Activated CD8-positive, alpha-beta T cell treated with anti-CD3 and anti-CD28 coated beads, Interleukin-2, amount 10 ng/mL, durations not matched to agents 7 days and 5 days (primary cell): ENCODE data around the gene ENTHD1. TPM values are rescaled to one million over a fixed set of nuclear protein-coding genes. Genes with fewer than 3 reads are reported as not detected.

Experiments used
- ATAC-seq: fragments of 150-1000 bp; cut with Tn5 transposase; one replicate; pipeline ENCODE4 v1.10.0; 2021; ENCODE audit warnings: moderate library complexity
- CTCF ChIA-PET: fragments of 350-600 bp; sonication (Branson Sonifier 250); formaldehyde crosslinking; loops from one replicate; lab custom pipeline; 2021; ENCODE audit warnings: antibody characterized with exemption; lab: Charles Lee
- POLR2A ChIA-PET: fragments of 350-600 bp; sonication (Branson Sonifier 250); formaldehyde crosslinking; loops from one replicate; lab custom pipeline; 2021; ENCODE audit warnings: antibody characterized with exemption; lab: Charles Lee
- DNase-seq: peaks from one replicate; pipeline ENCODE4 v3.0.0-alpha.2; 2020
- H3K27ac Mint-ChIP-seq: one replicate; pipeline ENCODE4 v1.8.0; 2021; ENCODE audit warnings: mild to moderate bottlenecking, mixed read lengths
- H3K27me3 Mint-ChIP-seq: one replicate; pipeline ENCODE4 v1.8.0; 2021; ENCODE audit warnings: low read depth, mixed read lengths
- H3K36me3 Mint-ChIP-seq: one replicate; pipeline ENCODE4 v1.8.0; 2021; ENCODE audit warnings: low read depth, mixed read lengths
- H3K4me1 Mint-ChIP-seq: one replicate; pipeline ENCODE4 v1.8.0; 2021; ENCODE audit warnings: low read depth, mixed read lengths
- H3K4me3 Mint-ChIP-seq: one replicate; pipeline ENCODE4 v1.8.0; 2021; ENCODE audit warnings: mild to moderate bottlenecking, mixed read lengths
- H3K9me3 Mint-ChIP-seq: one replicate; pipeline ENCODE4 v1.8.0; 2022; ENCODE audit warnings: mixed read lengths; ENCODE audit not compliant: insufficient read depth
- total RNA-seq, 2 experiments: library from RNA; stranded (reverse); gene quantifications; one replicate each; pipeline ENCODE4 v1.2.3, GENCODE V29; 2021

ENTHD1 gene
- total RNA-seq, 2 experiments from 2014 or later: 0.11 TPM; not detected in 1

DNA sequence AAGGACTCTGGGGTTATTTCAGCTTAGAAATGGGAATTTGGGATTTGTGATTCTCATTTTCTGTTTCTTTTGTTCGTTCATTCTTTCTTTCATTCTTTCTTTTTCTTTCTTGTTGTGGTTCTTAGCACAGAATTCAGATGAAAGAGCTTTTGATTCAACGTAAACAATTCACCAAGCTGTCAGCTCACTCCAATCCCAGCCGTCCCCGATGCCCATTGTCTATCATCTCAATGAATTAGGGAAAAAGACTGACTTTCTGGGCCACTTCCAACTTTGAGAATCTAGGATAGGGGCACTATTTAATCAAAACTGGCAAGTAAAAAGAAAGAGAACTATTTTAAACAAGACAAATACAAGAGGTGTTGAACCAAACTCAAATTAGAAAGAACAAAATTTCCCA lies 41.6 kb upstream of the ENTHD1 start:
- Mint-ChIP-seq H3K9me3 (no peaks in the 10 kb centered on the region), H3K36me3 (peaks cover 73% of the 10 kb centered on the region), H3K27ac (peak overlapping the region; percentile 85), H3K4me3 (peak overlapping the region; percentile 68), H3K4me1 (peaks cover 73% of the 10 kb centered on the region), H3K27me3 (no peaks in the 10 kb centered on the region)
- ChIA-PET CTCF (interaction anchor here (0.7 to 4.3 kb wide), 10 partner anchors 8 to 401 kb away, joined by 3 to 79 read pairs (median 12); no protein-coding TSS in a partner anchor), POLR2A (interaction anchor here (0.7 to 1.7 kb wide), 6 partner anchors 8 to 30 kb away, joined by 3 to 5 read pairs (median 4); no protein-coding TSS in a partner anchor)
- DNase-seq (no peak), ATAC-seq (no peak)

DNA sequence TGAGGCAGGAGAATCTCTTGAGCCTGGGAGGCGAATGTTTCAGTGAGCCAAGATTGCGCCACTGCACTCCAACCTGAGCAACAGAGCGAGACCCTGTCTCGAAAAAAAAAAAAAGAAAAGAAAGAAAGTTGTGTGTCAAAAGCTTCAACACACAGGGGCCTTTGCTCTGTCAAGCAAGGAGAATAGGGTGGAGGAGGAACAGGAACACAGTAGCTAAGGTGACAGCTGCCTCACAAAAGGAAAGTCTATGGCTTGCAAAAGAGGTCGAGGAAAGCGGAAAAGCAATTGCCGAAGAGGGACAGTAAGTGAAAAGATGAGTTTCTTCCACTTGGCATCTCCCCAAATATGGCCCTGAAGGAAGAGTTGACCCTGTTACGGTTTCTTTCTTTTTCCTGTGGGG lies 40.2 kb upstream of the ENTHD1 start:
- Mint-ChIP-seq H3K4me1 (peaks cover 62% of the 10 kb centered on the region), H3K27me3 (no peaks in the 10 kb centered on the region)

DNA sequence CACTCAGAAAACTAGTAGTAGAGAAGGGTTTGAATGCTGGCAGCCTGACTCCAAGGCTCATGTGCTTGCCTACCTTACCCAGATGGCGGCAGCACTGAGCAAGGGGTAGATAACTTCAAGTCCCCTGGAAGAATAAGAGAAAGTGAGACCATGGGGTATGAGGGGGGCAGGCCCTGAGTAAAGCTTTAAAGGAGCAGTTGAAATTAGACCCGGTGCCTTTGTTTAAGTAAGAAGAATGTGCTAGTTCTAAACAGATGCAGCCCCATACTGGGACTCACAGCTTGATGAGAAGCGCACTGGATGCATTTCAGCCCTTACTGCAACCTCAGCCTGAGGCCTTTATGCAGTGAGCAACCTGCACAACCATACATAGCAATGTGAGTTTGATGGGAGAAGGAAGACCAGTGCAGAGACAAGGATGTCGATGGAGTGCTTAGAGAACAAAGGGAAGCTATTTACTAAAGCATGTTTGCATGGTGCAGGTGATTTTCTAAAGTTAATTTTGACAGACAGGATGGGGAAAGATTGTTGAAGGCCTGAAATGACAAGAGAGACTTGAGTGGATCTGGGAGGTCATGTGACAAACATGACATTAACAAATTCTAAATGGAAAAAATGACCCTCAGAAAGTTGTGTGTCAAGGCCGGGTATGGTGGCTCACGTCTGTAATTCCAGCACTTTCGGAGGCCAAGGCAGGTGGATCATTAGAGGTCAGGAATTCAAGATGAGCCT lies 39.5 kb upstream of the ENTHD1 start:
- H3K4me3 Mint-ChIP-seq: peak overlapping the region; percentile 68

More for the DNA sequence above, 40.2 kb upstream of the ENTHD1 start:
- H3K27ac Mint-ChIP-seq: peak overlapping the region; percentile 85
- no peak for DNase-seq
- ChIA-PET POLR2A (interaction anchor here (0.7 to 2.6 kb wide), 10 partner anchors 9 to 110 kb away, joined by 3 to 18 read pairs (median 7); partner anchors contain the start of gene TMA7B), CTCF (interaction anchor here (0.7 to 4.3 kb wide), 19 partner anchors 11 to 399 kb away, joined by 3 to 79 read pairs (median 10); partner anchors contain the start of genes GRAP2 and TMA7B)
- ATAC-seq: peak; percentile 29
- H3K36me3 Mint-ChIP-seq: peaks cover 63% of the 10 kb centered on the region
- H3K9me3 Mint-ChIP-seq: no peaks in the 10 kb centered on the region
- peak overlapping the region; percentile 68 for H3K4me3 Mint-ChIP-seq

DNA sequence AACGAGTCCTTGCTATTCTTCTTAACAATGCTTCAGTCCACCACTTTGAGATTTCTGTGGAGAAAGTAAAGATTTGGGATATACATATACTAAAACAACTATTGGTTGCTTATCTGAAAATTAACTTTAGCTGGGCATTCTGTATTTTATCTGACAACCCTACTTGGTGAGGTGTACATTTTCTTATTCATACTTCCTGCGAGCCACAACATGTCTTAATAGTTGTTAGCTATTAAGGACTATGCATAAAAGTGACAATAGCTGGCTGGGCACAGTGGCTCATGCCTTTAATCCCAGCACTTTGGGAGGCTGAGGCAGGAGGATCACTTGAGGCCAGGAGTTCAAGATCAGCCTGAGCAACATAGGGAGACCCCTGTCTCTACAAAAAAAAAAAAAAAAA lies 38.6 kb upstream of the ENTHD1 start:
- POLR2A ChIA-PET: interaction anchor here (0.8 to 2.6 kb wide), 6 partner anchors 8 to 26 kb away, joined by 4 to 18 read pairs (median 14); no protein-coding TSS in a partner anchor
- ATAC-seq (no peak), DNase-seq (no peak)
- Mint-ChIP-seq H3K27ac (no peak overlapping the region), H3K4me1 (peaks cover 46% of the 10 kb centered on the region), H3K4me3 (no peak overlapping the region), H3K27me3 (no peaks in the 10 kb centered on the region), H3K36me3 (peaks cover 48% of the 10 kb centered on the region), H3K9me3 (no peaks in the 10 kb centered on the region)
- CTCF ChIA-PET: interaction anchor here (0.6 to 4.3 kb wide), 22 partner anchors 9 to 416 kb away, joined by 3 to 79 read pairs (median 8); partner anchors contain the start of genes GRAP2 and TMA7B

More for the DNA sequence above, 39.5 kb upstream of the ENTHD1 start:
- ATAC-seq (peak; percentile 40), DNase-seq (peak; percentile 83)
- POLR2A ChIA-PET: interaction anchor here (0.7 to 2.6 kb wide), 10 partner anchors 9 to 111 kb away, joined by 3 to 18 read pairs (median 7); partner anchors contain the start of gene TMA7B
- CTCF ChIA-PET: interaction anchor here (0.7 to 4.3 kb wide), 26 partner anchors 10 to 415 kb away, joined by 3 to 79 read pairs (median 7); partner anchors contain the start of genes GRAP2 and TMA7B
- Mint-ChIP-seq H3K27me3 (no peaks in the 10 kb centered on the region), H3K9me3 (no peaks in the 10 kb centered on the region), H3K27ac (peak overlapping the region; percentile 85), H3K36me3 (peaks cover 57% of the 10 kb centered on the region), H3K4me1 (peaks cover 56% of the 10 kb centered on the region)

DNA sequence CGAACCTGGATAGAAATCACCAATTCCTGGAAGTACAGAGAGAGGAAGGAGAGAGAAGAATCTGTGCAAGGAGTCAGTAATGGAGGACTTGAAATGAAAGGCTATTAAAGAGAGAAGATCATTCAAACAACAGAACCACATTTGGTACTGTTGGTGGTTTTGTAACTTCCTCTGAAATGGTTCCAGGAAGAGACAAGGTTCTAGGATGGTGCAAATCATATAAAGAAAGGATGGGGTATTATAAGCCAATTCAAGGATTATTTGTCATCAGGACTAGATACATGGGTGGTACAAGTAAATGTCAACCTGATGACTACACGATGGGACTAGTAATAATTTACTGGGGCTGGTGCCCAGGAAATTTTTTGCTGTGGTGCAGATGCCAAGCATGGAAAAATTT lies 37.7 kb upstream of the ENTHD1 start:
- H3K4me3 Mint-ChIP-seq: no peak overlapping the region
- ChIA-PET CTCF (interaction anchor here (2.1 to 11.3 kb wide), 3 partner anchors 11 to 20 kb away, joined by 12 to 242 read pairs (median 15); no protein-coding TSS in a partner anchor), POLR2A (interaction anchor here (1.1 to 11.3 kb wide), 3 partner anchors 10 to 20 kb away, joined by 5 to 412 read pairs (median 15); no protein-coding TSS in a partner anchor)
- peaks cover 45% of the 10 kb centered on the region for H3K36me3 Mint-ChIP-seq
- H3K4me1 Mint-ChIP-seq: peaks cover 37% of the 10 kb centered on the region
- H3K9me3 Mint-ChIP-seq: no peaks in the 10 kb centered on the region
- DNase-seq: no peak
- H3K27me3 Mint-ChIP-seq: no peaks in the 10 kb centered on the region
- no peak overlapping the region for H3K27ac Mint-ChIP-seq
- peak; percentile 15 for ATAC-seq

DNA sequence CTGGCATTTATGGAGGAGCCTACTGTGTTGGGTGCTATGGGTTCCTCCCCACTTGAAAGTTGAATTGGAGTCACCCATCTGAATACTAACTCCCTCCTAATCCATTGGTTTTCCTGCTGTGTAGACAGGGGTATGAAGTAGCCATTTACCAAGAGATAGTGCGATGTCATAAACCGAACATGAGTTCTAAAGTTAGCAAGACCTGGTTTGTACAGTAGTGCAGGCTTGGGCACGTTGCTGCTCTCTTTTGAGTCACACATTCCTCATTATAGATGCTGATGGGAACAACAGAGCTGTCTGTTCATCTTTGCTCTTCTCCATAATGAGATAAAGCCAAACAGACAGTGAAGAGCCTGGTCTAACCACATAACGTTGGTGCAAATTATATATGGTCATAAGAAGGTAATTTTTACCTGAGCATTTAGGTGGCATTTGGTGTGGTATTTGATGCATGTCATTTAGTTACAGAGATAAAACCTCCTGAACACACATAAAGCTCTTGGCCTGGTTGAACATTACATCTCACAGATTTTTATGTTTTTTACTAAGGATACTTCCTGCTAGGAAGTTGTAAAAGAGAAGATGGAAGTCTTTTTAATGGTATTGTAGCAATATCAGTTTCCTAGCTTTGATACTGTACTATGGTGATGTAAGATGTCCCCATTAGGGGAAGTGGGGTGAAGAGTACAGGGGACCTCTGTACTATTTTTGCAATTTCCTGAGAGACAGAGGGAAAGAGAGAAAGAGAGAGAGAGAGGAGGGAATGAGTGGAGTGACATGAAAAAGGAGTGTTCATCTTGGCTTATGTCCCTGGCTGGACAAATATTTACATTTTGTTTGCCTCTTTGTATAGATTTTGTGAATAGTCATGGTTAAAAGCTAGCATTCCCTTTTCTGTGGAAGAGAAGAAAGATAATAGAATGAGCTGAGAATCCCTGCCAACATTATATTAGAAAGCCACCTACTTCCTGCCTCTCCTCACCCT lies 35.3 kb upstream of the ENTHD1 start:
- no peaks in the 10 kb centered on the region for H3K27me3 Mint-ChIP-seq
- ChIA-PET POLR2A (interaction anchor here (0.7 to 11.3 kb wide), 5 partner anchors 9 to 54 kb away, joined by 3 to 412 read pairs (median 7); no protein-coding TSS in a partner anchor), CTCF (interaction anchor here (0.9 to 11.3 kb wide), 13 partner anchors 8 to 394 kb away, joined by 3 to 242 read pairs (median 5); no protein-coding TSS in a partner anchor)
- H3K27ac Mint-ChIP-seq: no peak overlapping the region
- no peak for ATAC-seq
- peaks cover 35% of the 10 kb centered on the region for H3K4me1 Mint-ChIP-seq
- no peaks in the 10 kb centered on the region for H3K9me3 Mint-ChIP-seq
- peaks cover 45% of the 10 kb centered on the region for H3K36me3 Mint-ChIP-seq
- DNase-seq: no peak
- no peak overlapping the region for H3K4me3 Mint-ChIP-seq

DNA sequence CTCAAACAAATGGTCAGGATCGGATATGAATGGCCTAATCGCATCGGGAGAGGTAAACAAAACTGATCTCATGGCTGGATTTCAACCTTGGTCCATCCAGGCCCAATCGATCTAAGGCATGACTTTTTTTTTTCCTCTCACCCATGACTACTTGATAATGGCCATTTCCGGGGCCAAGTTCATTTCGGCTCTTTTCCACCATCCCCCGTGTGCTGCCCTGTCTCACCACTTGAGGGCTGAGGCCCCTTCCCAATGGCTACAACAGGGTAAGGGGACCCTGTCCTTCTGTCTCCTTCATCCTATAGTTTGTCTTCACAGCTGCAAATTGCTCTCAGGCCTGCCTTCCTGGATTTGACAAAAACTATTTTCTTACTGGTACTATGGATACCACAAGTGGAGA lies 34.0 kb upstream of the ENTHD1 start:
- ChIA-PET POLR2A (interaction anchor here (0.6 to 11.3 kb wide), 8 partner anchors 8 to 475 kb away, joined by 3 to 412 read pairs (median 6); partner anchors contain the start of gene GRAP2), CTCF (interaction anchor here (0.9 to 11.3 kb wide), 10 partner anchors 8 to 32 kb away, joined by 3 to 242 read pairs (median 6); no protein-coding TSS in a partner anchor)
- ATAC-seq (peak; percentile 31), DNase-seq (peak; percentile 65)
- H3K27ac Mint-ChIP-seq: no peak overlapping the region
- no peak overlapping the region for H3K4me3 Mint-ChIP-seq
- no peaks in the 10 kb centered on the region for H3K9me3 Mint-ChIP-seq
- peaks cover 44% of the 10 kb centered on the region for H3K36me3 Mint-ChIP-seq
- H3K4me1 Mint-ChIP-seq: peaks cover 34% of the 10 kb centered on the region
- no peaks in the 10 kb centered on the region for H3K27me3 Mint-ChIP-seq

DNA sequence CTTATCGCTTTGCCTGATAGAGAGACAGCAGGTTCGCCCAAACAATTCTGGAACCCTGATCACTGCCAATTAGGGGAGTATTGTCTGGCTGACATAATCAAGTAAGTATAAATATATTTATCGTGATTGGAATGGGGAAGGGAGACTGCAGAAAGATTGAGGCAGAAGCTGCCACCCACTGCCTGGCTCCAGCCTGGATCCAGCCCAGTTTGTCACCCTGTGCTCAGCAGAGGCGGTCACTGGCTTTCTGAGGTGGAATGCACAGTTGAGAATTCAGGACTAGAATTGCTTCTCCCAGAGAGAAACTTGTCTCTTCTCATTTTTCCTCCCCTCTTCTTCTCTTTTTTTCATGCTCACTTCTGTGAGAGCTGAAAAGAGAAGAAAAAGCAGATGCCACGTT lies 33.2 kb upstream of the ENTHD1 start:
- H3K36me3 Mint-ChIP-seq: peaks cover 47% of the 10 kb centered on the region
- no peak for DNase-seq
- H3K4me3 Mint-ChIP-seq: no peak overlapping the region
- CTCF ChIA-PET: interaction anchor here (1.1 to 11.3 kb wide), 10 partner anchors 9 to 97 kb away, joined by 3 to 242 read pairs (median 6); partner anchors contain the start of gene GRAP2
- POLR2A ChIA-PET: interaction anchor here (0.6 to 11.3 kb wide), 9 partner anchors 8 to 474 kb away, joined by 3 to 412 read pairs (median 5); partner anchors contain the start of gene GRAP2
- no peaks in the 10 kb centered on the region for H3K9me3 Mint-ChIP-seq
- ATAC-seq: no peak
- H3K4me1 Mint-ChIP-seq: peaks cover 41% of the 10 kb centered on the region
- no peak overlapping the region for H3K27ac Mint-ChIP-seq
- H3K27me3 Mint-ChIP-seq: no peaks in the 10 kb centered on the region

DNA sequence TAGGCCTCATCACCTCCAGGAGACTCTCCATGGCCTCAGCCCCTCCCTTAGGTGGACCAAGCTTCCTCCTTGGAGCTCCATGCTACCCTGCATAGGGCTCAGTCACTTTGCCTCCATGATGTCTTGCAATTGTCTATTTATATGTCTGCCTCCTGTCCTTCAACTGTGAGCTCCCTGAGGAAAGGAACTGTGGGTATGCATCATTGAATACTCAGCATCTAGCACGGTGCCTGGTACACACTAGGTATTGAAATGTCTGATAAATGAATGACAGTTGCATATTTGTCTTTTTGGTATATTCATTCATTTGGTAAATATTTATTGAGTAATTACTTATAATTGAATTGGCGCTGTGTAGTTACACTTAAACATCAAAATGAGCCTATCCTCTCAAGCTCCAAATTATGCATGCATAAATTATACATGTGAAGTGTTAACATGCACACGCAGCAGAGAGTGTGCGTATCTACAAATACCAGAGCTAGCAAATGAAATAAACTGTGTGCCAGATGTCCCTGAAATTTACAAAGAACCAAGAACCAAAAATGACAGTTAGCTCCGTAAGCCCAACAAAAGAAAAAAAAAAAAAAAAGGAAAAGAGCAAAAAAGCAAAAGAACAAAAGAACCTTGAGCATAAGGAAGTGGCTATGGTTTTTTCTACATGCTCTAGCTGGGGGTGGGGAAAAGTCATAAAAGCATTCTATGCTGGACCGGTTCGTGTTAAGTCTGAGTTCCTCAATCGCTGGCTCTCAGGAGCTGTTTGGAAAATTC lies 32.5 kb upstream of the ENTHD1 start:
- POLR2A ChIA-PET: interaction anchor here (0.6 to 11.3 kb wide), 13 partner anchors 7 to 152 kb away, joined by 3 to 412 read pairs (median 5); partner anchors contain the start of gene GRAP2
- peak; percentile 32 for ATAC-seq
- H3K9me3 Mint-ChIP-seq: no peaks in the 10 kb centered on the region

More for the DNA sequence above, 32.5 kb upstream of the ENTHD1 start:
- H3K27me3 Mint-ChIP-seq: no peaks in the 10 kb centered on the region
- peaks cover 49% of the 10 kb centered on the region for H3K36me3 Mint-ChIP-seq
- H3K4me1 Mint-ChIP-seq: peaks cover 46% of the 10 kb centered on the region
- no peak overlapping the region for H3K27ac Mint-ChIP-seq
- no peak overlapping the region for H3K4me3 Mint-ChIP-seq
- CTCF ChIA-PET: interaction anchor here (1.1 to 11.3 kb wide), 13 partner anchors 8 to 111 kb away, joined by 3 to 242 read pairs (median 6); partner anchors contain the start of gene GRAP2
- DNase-seq: no peak
